Daoy (cell line): ENCODE measurements around the gene GAA. TPM values are rescaled to one million over a fixed set of nuclear protein-coding genes. Genes with fewer than 3 reads are reported as not detected.

Experiments used
- DNase-seq: peaks from one replicate; pipeline ENCODE4 v3.0.0-alpha.2; 2015; ENCODE audit warnings: low read depth
- total RNA-seq: library from RNA; depleted of rRNA; stranded (reverse); fragments of >200 nt; shearing (Covaris generic); gene quantifications from 2 replicates; pipeline ENCODE4 v1.2.3, GENCODE V29; 2014; rRNA removed

Gene GAA
- 1.5 and 3.1 TPM in 2 replicates for total RNA-seq

DNA sequence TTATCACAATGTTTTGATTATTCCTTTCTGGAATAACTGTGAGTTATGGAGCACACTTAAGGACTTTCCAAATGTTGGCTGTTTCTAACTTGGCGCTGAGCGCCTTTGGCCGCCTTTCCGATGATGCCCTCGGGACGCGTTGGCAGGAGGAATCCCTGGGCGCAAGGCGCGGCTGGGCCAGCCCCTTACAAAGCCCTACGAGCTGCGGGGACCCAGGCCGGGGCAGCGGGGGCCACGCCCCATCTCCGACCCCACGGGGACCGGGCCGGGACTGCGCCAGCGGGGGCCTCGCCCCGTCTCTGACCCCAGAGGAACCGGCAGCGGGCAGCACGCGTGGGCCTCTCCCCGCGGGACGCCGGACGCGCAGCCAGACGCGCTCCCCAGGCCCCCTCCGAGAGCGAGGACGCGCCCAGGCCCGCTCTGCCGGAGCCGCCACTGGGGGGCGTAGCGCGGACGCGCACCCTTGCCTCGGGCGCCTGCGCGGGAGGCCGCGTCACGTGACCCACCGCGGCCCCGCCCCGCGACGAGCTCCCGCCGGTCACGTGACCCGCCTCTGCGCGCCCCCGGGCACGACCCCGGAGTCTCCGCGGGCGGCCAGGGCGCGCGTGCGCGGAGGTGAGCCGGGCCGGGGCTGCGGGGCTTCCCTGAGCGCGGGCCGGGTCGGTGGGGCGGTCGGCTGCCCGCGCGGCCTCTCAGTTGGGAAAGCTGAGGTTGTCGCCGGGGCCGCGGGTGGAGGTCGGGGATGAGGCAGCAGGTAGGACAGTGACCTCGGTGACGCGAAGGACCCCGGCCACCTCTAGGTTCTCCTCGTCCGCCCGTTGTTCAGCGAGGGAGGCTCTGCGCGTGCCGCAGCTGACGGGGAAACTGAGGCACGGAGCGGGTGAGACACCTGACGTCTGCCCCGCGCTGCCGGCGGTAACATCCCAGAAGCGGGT lies at the start of gene GAA:
Gene GAA, plus strand, starts transcription at position 571 of the 935 bp plus-strand sequence. CDS start 3,006 bp downstream, outside the sequence.
- peak; percentile 86 for DNase-seq

- no peak for DNase-seq
Observed at GRCh38 chr17:80051681-80052080, 49.7 kb upstream of the GAA start.

- no peak for DNase-seq
Observed at GRCh38 chr17:80053102-80053501, 48.3 kb upstream of the GAA start.

DNA sequence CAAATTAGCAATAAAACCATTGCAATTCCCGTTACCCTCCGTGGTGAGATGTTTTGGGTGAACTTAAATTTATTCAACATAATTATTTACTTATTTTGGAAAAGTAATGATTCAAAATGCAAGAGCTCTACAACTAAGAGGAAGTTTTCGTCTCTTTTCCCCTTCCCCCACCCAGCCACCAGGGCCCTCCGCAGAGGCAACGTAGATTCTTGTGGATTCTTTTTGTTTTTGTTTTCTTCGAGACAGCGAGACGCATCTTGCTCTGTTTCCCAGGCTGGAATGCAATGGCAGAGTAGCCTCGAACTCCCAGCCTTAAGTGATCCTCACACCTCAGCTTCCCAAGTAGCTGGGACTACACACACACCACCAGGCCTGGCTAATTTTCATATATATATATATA lies 45.8 kb upstream of the GAA start:
- no peak for DNase-seq

DNA sequence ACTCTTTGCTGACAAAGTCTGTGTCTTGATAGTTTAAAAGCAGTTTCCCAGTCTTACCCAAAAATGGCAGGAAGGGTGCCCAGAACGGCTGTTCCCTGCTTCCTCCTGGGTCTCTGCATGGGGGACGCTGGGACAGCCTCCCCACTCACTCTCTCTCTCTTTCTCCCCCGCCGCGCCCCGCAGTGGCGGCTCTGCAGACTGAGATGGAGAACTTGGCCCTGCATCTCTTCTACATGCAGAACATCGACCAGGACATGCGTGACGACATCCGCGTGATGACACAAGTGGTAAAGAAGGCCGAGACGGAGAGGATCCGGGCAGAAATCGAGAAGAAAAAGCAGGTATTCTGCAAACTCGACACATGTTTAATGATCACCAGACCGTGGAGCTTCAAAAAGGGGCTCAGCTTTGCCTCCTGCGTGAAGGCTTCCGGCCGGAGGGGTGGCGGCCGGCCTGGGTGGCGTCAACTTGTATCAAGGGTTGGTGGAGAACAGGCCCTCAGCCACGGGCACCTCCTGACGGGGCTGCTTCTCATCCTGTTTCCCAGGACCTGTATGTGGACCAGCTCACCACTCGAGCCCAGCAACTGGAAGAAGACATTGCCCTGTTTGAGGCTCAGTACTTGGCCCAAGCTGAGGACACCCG lies 42.9 kb upstream of the GAA start:
- DNase-seq: no peak

GRCh38 chr17:80060644-80061043 lies 40.7 kb upstream of the GAA start:
- no peak for DNase-seq

- no peak for DNase-seq
Observed at GRCh38 chr17:80061421-80061820, 40.0 kb upstream of the GAA start.

DNA sequence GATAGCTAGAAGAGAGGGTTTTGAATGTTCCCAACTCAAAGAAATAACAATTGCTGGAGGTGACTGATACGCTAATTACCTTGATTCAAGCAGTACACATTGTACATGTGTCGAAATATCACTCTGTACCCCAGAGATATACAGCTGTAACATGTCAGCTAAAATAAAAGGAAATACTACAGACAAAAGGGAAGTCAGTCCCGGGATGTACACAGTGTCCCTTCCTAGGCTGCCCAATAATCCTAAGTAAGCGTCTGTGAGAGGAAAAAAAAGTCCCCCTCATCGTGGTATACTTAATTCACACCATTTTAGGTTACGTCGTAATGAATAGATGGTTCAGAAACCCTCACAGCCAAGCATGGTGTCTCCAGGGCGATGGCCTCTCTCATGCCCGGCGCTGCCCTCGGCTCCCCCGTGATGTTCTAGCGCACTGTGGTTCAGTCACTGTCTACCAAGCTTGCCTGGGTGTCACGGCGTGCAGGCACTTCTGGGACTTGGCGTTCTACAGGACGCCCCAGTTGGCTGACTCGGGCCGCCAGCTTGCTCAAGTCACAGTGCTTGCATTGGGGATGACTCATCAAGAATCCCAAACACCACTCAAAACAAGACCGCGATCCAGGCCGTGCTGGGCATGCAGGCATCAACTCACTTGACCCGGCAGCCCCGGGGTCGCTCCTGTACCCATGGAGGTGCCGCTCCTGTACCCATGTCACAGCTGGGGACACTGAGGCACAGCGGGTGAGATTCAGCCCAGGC lies 37.4 kb upstream of the GAA start:
- peak; percentile 73 for DNase-seq

GRCh38 chr17:80064696-80065095 lies 36.7 kb upstream of the GAA start:
- DNase-seq: no peak

DNA sequence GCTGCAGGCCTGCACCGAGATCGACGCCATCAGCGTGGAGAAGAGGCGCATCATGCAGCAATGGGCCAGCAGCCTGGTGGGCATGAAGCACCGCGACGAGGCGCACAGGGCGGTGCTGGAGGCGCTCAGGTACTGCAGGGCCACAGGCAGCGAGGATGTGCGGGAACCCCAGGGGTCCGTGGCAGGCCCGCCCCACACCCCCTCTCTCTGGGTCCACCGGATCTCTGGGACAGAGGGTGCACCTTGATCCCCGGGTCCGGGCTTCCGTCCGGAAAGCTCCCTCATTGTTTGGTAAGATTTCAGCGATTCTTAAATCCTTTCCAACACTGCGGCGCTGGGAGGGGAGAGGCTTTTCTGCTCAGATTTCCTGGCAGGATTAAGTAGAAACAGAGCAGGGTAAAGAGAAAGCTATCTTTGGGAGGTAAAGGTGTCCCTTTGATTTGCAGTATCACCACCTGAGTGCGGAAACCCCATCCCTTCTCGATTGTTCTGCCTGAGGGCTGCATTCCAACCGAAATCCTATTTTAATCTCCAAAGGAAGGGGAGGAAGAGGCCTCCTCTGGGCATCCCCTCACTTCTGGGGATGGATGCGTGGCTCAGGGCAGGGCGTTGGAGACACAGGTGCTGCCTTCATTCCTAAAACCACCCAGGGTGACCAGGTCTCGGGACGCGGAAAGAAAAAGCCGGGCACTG lies 35.8 kb upstream of the GAA start:
- DNase-seq: no peak

DNA sequence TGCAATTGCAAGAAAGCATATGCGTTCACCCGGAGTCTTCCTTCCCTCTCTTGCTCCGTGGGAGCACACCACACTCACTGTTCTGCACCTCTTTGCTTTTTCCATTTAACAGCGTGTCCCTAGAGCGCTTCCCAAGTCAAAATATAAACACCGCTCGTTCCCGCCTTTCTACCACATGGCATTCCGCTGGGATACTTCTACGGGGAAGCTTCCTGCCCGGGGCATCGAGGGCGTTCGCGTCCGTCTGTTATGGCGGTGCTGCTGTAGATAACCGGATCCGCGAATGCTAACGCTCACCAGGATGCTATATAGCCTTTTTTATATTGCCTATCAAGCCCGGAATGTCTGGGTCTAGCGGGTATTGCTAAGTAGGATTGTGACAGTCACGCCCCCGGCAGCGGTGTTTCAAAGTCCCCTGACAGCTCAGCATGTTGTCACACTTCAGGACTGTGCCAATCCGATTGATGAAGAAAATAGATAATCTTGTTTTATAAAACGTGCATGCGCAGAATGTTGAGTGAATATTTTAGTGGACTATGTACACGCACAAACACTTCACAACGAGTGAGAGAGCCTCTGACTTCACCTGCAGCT lies 33.9 kb upstream of the GAA start:
- DNase-seq: no peak

DNA sequence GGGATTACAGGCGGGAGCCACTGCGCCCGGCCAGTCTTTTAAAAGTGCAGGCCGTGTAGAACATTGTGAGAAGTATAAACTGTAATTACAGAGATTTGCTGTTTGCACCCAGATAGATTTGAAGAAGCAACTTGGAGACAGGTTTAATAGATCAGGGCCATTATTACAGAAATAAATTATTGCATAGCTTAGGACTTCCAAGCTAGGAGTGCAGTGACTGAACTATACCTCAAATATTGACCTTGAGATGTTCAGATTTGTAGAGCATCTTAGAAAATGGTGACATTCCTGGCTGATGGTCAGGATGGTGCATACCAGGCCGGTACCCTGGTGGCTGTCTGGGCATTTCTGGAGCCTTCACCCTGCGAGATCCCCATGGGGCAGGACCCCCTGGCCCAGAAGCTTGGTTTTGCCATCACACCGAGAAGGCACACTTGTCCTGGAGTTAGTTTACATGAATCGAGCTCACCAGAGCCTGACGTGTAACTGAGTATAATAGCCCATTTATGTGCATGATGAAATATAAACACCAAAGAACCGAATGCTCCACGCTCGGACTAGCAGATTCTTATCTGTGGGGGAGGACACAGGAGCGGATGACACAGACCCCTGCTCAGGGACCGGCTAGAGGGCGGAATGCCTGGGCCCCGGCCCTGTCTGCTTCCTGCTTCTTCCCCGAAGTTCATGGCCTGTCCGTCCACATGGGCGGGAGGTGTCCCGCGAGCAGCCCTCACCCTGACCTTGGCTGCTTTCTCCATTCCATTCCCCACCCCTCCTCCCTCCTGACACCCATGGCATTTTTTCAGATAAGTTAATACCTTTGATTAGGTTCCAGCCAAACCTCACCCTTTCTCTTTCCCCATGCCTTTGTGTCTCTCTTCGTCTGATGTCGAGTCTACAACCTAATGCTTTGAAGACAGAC lies 32.8 kb upstream of the GAA start:
- DNase-seq: peak; percentile 20

DNA sequence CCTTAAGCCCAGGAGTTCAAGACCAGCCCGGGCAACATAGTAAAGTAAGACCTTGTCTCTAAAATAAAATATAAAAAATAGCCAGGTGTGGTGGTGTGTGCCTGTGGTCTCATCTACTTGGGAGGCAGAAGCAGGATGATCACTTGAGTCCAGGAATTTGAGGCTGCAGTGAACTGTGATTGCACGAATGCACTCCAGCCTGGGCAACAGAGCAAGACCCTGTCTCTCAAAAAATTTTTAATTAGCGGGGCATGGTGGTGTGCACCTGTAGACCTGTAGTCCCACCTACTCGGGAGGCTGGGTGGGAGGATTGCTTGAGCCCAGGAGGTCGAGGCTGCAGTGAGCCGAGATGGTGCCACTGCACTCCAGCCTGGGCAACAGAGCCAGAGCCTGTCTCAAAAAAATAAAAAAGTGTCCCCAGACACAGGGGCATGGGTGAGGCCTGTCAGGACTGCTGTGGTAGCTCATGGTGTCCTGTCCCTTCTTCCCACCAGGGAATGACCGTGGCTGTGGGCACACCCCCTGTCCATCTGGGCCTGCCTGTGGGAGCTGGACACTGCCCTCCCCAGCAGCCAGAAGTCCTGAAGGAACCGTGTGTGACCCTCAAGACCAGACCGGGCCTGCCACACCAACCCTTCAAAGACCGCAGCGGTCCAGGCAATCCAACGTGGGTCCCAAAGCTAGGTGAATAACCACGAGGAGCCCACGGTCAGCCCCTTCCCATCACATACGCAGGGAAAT lies 30.8 kb upstream of the GAA start:
- no peak for DNase-seq

- peak; percentile 14 for DNase-seq
Observed at GRCh38 chr17:80071116-80071841, 30.1 kb upstream of the GAA start.

DNA sequence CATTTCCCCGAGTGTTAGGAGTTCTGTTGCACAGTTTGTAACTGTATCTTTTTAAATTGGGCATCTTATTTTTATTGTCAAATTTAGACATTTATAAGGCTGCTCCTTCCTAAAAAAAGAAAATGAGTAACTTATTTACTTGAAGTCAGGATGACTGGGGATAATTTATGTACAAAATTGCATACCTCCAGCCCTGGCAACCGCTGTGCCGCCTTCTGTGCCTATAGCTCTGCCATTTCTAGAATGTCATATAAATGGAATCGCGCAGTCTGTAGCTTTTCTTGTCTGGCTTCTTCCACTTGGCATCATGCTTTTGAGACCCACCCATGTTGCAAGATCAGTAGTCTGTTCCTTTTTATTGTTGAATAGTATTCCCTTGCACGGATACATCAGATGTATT lies 29.0 kb upstream of the GAA start:
- DNase-seq: no peak

DNA sequence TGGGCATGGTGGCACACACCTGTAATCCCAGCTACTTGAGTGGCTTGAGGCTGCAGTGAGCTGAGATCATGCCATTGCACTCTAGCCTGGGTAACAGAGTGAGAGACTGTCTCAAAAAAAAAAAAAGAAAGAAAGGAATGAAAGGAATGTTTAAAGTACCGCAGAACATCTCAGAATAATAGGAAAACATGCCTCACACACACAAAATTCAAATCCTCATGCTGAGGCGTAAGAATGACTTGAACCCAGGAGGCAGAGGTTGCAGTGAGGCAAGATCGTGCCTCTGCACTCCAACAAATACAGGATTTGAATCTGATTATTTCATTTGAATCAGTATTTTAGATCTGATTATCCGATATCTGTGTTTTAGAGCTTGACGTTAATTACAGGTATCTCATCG lies 21.3 kb upstream of the GAA start:
- DNase-seq: no peak

DNA sequence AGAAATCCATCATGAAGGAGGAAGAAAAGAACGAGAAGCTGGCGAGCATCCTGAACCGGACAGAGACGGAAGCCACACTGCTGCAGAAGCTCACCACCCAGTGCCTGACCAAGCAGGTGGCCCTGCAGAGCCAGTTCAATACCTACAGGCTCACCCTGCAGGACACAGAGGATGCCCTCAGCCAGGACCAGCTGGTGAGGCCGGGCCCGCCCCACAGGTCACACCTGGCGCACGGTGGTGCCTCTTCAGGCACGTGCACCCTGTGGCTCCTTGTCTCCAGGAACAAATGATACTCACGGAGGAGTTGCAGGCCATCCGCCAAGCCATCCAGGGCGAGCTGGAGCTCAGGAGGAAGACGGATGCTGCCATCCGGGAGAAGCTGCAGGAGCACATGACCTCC lies 19.8 kb upstream of the GAA start:
- DNase-seq: no peak

GRCh38 chr17:80082403-80083135 lies 18.8 kb upstream of the GAA start:
- peak; percentile 61 for DNase-seq
